Activated CD4-positive, alpha-beta T cell treated with anti-CD3 and anti-CD28 coated beads, Interleukin-2, amount 10 ng/mL, durations not matched to agents 7 days and 5 days (primary cell): Measurements from ENCODE around the gene LETM1. TPM values are rescaled to one million over a fixed set of nuclear protein-coding genes. Genes with fewer than 3 reads are reported as not detected.

Experiments
- CTCF ChIA-PET: fragments of 350-600 bp; sonication (Branson Sonifier 250); formaldehyde crosslinking; loops from one replicate; lab custom pipeline; 2021; ENCODE audit warnings: antibody characterized with exemption; lab: Charles Lee
- POLR2A ChIA-PET: fragments of 350-600 bp; sonication (Branson Sonifier 250); formaldehyde crosslinking; loops from one replicate; lab custom pipeline; 2021; ENCODE audit warnings: antibody characterized with exemption; lab: Charles Lee
- DNase-seq: peaks from one replicate; pipeline ENCODE4 v3.0.0-alpha.2; 2020
- H3K27ac Mint-ChIP-seq: one replicate; pipeline ENCODE4 v1.8.0; 2021; ENCODE audit warnings: mild to moderate bottlenecking, moderate library complexity, mixed read lengths
- H3K27me3 Mint-ChIP-seq: one replicate; pipeline ENCODE4 v1.8.0; 2021; ENCODE audit warnings: mixed read lengths
- H3K36me3 Mint-ChIP-seq: one replicate; pipeline ENCODE4 v1.8.0; 2021; ENCODE audit warnings: low read depth, mixed read lengths
- H3K4me1 Mint-ChIP-seq: one replicate; pipeline ENCODE4 v1.8.0; 2021; ENCODE audit warnings: mixed read lengths
- H3K4me3 Mint-ChIP-seq: one replicate; pipeline ENCODE4 v1.8.0; 2021; ENCODE audit warnings: mild to moderate bottlenecking, moderate library complexity, mixed read lengths
- H3K9me3 Mint-ChIP-seq: one replicate; pipeline ENCODE4 v1.8.0; 2021; ENCODE audit warnings: mixed read lengths
- total RNA-seq, 2 experiments: library from RNA; stranded (reverse); gene quantifications; one replicate each; pipeline ENCODE4 v1.2.3, GENCODE V29; 2021

The LETM1 gene
- total RNA-seq, 2 experiments from 2014 or later = 40.7 to 49.5 TPM

- CTCF ChIA-PET = interaction anchor here (0.8 kb wide), 1 partner anchor 18 kb away, joined by 4 read pairs; no protein-coding TSS in a partner anchor
- no peak for DNase-seq
- Mint-ChIP-seq H3K27me3 (peaks cover 12% of the 10 kb centered on the region), H3K27ac (no peak overlapping the region), H3K4me1 (peaks cover 2% of the 10 kb centered on the region), H3K4me3 (no peak overlapping the region), H3K9me3 (no peaks in the 10 kb centered on the region), H3K36me3 (no peaks in the 10 kb centered on the region)
- POLR2A ChIA-PET = no interaction called here
These were observed 85.7 kb downstream of the LETM1 start for GRCh38 chr4:1770245-1770644.

GRCh38 chr4:1769692-1770091 is 86.3 kb downstream of the LETM1 start:
- Mint-ChIP-seq H3K9me3 (no peaks in the 10 kb centered on the region), H3K36me3 (no peaks in the 10 kb centered on the region), H3K27me3 (peaks cover 12% of the 10 kb centered on the region), H3K4me3 (no peak overlapping the region), H3K27ac (no peak overlapping the region), H3K4me1 (peaks cover 2% of the 10 kb centered on the region)
- DNase-seq = no peak
- CTCF ChIA-PET = interaction anchor here (0.8 to 1.3 kb wide), 2 partner anchors 9 to 18 kb away, joined by 3 to 4 read pairs; no protein-coding TSS in a partner anchor
- POLR2A ChIA-PET = no interaction called here

DNA sequence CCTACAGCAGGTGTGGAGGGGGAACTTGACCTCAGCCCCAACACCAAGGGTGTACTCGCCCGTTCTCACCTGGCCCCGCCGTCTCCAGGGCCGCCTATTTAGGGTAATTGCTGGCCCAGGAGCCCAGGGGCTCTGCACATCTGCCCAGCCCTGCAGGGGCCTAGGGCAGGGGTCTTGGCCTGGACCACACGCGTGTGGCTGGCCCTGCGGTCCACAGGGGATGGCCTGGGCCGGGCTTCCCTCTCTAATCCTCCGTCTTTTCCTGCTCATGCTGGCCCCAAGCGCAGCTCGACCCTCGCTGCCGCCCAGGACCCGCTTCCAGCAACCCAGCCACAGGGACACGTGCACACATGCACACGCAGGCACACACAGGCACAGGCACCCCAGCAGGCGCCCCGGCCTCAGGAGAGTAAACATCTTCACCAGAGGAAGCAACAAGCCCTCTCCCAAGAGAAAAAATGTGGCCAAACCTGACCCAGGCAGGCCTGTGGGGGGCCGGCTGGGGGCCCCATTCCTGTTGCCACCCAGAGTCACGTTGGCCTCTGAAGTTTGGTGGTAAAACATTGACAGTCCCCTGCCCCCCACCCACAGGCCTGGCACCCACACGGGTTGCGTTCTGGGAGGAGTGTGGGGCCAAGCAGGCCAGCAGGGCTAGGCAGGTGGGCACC is 87.5 kb downstream of the LETM1 start:
- Mint-ChIP-seq H3K36me3 (no peaks in the 10 kb centered on the region), H3K4me3 (no peak overlapping the region), H3K9me3 (no peaks in the 10 kb centered on the region), H3K27ac (no peak overlapping the region), H3K4me1 (peaks cover 2% of the 10 kb centered on the region), H3K27me3 (peaks cover 18% of the 10 kb centered on the region)
- no peak for DNase-seq
- POLR2A ChIA-PET = no interaction called here
- CTCF ChIA-PET = interaction anchor here (0.8 to 1.4 kb wide), 3 partner anchors 10 to 23 kb away, joined by 3 to 5 read pairs (median 3); no protein-coding TSS in a partner anchor

GRCh38 chr4:1767770-1768366 is 88.1 kb downstream of the LETM1 start:
- no peaks in the 10 kb centered on the region for H3K9me3 Mint-ChIP-seq
- no peaks in the 10 kb centered on the region for H3K36me3 Mint-ChIP-seq
- H3K4me3 Mint-ChIP-seq = no peak overlapping the region
- H3K27ac Mint-ChIP-seq = no peak overlapping the region
- CTCF ChIA-PET = interaction anchor here (0.8 to 1.4 kb wide), 2 partner anchors 10 to 23 kb away, joined by 3 to 5 read pairs; no protein-coding TSS in a partner anchor
- peaks cover 18% of the 10 kb centered on the region for H3K27me3 Mint-ChIP-seq
- POLR2A ChIA-PET = no interaction called here
- DNase-seq = no peak
- peaks cover 2% of the 10 kb centered on the region for H3K4me1 Mint-ChIP-seq

DNA sequence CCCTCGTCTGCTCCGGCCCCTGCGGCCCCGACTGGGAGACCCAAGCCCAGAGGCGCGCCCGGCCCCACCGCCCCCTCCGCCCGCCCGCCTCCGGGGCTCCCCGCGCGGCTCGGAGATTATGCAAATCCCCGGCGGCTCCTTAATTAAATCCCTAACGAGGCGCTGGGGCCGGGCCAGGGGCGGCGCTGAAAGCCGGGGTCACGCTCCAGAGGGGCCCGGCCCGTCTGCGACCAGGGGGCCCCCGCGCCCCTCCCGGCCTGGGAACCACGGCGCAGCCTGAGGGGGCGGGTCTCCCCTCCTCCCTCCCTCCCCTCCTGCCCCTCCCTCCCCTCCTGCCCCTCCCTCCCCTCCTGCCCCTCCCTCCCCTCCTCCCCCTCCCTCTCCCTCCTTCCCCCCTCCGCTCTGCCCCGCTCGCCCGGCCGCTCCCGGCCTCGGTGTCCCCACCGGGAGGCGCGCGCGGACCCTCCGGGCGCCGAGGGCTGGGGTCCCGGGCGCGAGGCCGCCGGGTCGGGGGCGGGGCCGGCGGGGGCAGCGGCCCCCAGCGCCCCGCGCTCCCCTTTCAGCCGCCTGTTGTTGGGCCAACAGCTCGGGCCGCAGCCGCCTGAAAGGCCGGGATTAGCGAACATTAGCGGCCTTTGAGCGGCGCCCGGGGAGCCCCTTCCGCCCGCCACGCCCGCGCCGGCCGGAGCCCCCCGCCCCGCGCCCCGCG is 88.7 kb downstream of the LETM1 start:
- ChIA-PET CTCF (interaction anchor here (1.4 kb wide), 1 partner anchor 22 kb away, joined by 5 read pairs; no protein-coding TSS in a partner anchor), POLR2A (no interaction called here)
- no peak for DNase-seq
- no peaks in the 10 kb centered on the region for H3K9me3 Mint-ChIP-seq
- H3K4me1 Mint-ChIP-seq = peaks cover 2% of the 10 kb centered on the region
- no peak overlapping the region for H3K27ac Mint-ChIP-seq
- no peak overlapping the region for H3K4me3 Mint-ChIP-seq
- no peaks in the 10 kb centered on the region for H3K36me3 Mint-ChIP-seq
- peaks cover 21% of the 10 kb centered on the region for H3K27me3 Mint-ChIP-seq

GRCh38 chr4:1766106-1767060 is 89.6 kb downstream of the LETM1 start:
- ChIA-PET CTCF (no interaction called here), POLR2A (no interaction called here)
- H3K27ac Mint-ChIP-seq = no peak overlapping the region
- no peaks in the 10 kb centered on the region for H3K4me1 Mint-ChIP-seq
- no peaks in the 10 kb centered on the region for H3K36me3 Mint-ChIP-seq
- peaks cover 24% of the 10 kb centered on the region for H3K27me3 Mint-ChIP-seq
- H3K4me3 Mint-ChIP-seq = no peak overlapping the region
- no peak for DNase-seq
- no peaks in the 10 kb centered on the region for H3K9me3 Mint-ChIP-seq

DNA sequence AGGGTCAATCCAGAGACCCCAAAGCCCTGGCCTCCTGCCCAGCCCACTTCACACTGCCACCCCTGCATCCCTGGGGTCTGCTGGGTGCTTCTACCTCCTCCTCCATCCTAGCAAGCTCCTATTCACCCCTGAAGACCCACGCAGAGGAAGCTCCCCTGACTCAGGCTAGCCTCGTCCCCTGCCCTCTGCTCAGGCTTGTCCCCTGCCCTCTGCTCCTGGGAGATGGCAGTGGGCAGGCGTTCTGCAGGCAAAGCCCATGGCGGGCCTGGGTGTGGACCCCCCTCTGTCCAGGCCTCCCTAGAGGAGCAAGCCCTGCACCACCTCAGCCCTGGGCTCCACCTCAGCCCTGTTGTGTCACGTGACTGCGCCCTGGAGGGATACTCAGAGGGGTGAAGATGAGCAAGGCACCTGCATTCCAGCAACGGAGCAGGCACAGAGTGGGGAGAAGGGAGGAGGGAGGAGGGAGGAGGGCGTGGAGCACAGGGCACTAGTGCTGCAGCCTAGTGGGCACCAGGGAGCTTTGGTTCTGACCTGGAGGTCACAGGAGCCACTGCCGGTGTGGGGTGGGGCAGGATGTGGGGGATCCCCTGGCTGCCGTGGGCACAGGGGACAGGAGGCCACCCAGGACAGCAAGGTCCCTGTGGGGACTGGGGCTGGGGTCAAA is 90.4 kb downstream of the LETM1 start:
- H3K4me3 Mint-ChIP-seq = no peak overlapping the region
- POLR2A ChIA-PET = no interaction called here
- no peak for DNase-seq
- no peaks in the 10 kb centered on the region for H3K9me3 Mint-ChIP-seq
- H3K27ac Mint-ChIP-seq = no peak overlapping the region
- H3K27me3 Mint-ChIP-seq = peaks cover 24% of the 10 kb centered on the region
- H3K36me3 Mint-ChIP-seq = no peaks in the 10 kb centered on the region
- no peaks in the 10 kb centered on the region for H3K4me1 Mint-ChIP-seq
- CTCF ChIA-PET = no interaction called here

DNA sequence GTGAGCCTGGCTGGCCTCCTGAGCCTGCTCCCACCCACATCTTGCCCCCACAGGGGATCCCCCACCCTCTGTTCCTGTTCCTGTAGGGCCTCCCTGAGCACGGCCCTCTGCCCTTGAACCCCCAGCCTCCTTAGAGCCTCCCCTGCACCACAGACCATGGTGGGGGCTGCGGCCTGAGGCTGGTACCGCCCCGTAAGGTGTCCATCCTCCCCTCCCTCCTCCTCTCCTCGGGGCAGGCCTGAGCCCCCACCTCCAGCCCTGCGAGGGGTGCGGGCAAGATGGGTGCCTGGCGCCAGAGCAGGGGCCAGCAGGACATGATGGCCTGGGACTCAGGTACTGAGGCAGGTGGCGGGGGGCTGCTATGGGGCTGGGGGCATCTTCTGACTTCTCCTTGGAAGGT is 91.3 kb downstream of the LETM1 start:
- Mint-ChIP-seq H3K4me1 (no peaks in the 10 kb centered on the region), H3K27me3 (peaks cover 24% of the 10 kb centered on the region), H3K4me3 (no peak overlapping the region), H3K27ac (no peak overlapping the region), H3K9me3 (no peaks in the 10 kb centered on the region), H3K36me3 (no peaks in the 10 kb centered on the region)
- CTCF ChIA-PET = interaction anchor here (1.2 to 1.5 kb wide), 2 partner anchors 9 to 21 kb away, joined by 4 read pairs; no protein-coding TSS in a partner anchor
- no peak for DNase-seq
- POLR2A ChIA-PET = no interaction called here

GRCh38 chr4:1763550-1764080 is 92.3 kb downstream of the LETM1 start:
- no peak overlapping the region for H3K27ac Mint-ChIP-seq
- no peak overlapping the region for H3K4me3 Mint-ChIP-seq
- H3K36me3 Mint-ChIP-seq = no peaks in the 10 kb centered on the region
- ChIA-PET POLR2A (no interaction called here), CTCF (interaction anchor here (1.2 to 1.5 kb wide), 2 partner anchors 10 to 22 kb away, joined by 4 read pairs; no protein-coding TSS in a partner anchor)
- no peaks in the 10 kb centered on the region for H3K4me1 Mint-ChIP-seq
- no peak for DNase-seq
- H3K27me3 Mint-ChIP-seq = peaks cover 23% of the 10 kb centered on the region
- no peaks in the 10 kb centered on the region for H3K9me3 Mint-ChIP-seq

DNA sequence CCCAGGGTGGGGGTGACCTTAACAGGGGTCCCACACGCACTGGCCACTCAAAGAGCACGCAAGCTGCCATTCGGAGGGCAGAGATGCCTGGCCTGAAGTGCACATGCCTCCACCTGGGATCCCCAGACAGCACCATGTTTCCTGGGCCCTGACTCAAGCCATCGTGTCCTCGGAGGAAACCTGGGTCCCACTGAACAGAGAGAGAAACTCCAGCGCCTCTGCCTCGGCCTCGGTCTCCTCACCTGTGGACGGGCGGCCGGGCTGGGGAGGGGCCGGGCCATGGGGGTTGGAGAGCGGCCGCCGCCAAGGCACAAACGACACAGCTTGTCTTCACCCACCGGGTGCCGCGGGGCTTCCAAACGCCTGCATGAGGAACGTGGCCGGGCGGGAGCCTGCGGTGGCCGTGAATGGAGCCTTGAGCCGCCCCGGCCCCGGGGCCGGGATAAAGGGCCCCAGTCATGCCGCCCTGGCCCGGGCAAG is 92.8 kb downstream of the LETM1 start:
- DNase-seq = no peak
- H3K4me1 Mint-ChIP-seq = no peaks in the 10 kb centered on the region
- H3K27me3 Mint-ChIP-seq = peaks cover 19% of the 10 kb centered on the region
- no peak overlapping the region for H3K4me3 Mint-ChIP-seq
- no peak overlapping the region for H3K27ac Mint-ChIP-seq
- POLR2A ChIA-PET = no interaction called here
- H3K36me3 Mint-ChIP-seq = no peaks in the 10 kb centered on the region
- CTCF ChIA-PET = interaction anchor here (1.5 kb wide), 1 partner anchor 11 kb away, joined by 4 read pairs; no protein-coding TSS in a partner anchor
- no peaks in the 10 kb centered on the region for H3K9me3 Mint-ChIP-seq

GRCh38 chr4:1762264-1763010 is 93.5 kb downstream of the LETM1 start:
- DNase-seq = no peak
- POLR2A ChIA-PET = no interaction called here
- Mint-ChIP-seq H3K27me3 (peaks cover 16% of the 10 kb centered on the region), H3K9me3 (no peaks in the 10 kb centered on the region), H3K4me3 (no peak overlapping the region), H3K4me1 (no peaks in the 10 kb centered on the region), H3K36me3 (no peaks in the 10 kb centered on the region), H3K27ac (no peak overlapping the region)
- CTCF ChIA-PET = no interaction called here
